Hematopoietic multipotent progenitor cell (in vitro differentiated cells): ENCODE data around the gene ANKRD53. TPM values are rescaled to one million over a fixed set of nuclear protein-coding genes. Genes with fewer than 3 reads are reported as not detected.

Experiments used
- DNase-seq, 3 donors: peaks; one replicate each; pipeline ENCODE4 v3.0.0-alpha.2; 2011 to 2015; ENCODE audit warnings: low read depth in 2 of 3, low spot score in 2 of 3
- total RNA-seq: library from RNA; depleted of rRNA; stranded (reverse); fragments of >200 nt; gene quantifications from one replicate; pipeline ENCODE4 v1.2.3, GENCODE V29; 2012

The ANKRD53 gene, protein sequence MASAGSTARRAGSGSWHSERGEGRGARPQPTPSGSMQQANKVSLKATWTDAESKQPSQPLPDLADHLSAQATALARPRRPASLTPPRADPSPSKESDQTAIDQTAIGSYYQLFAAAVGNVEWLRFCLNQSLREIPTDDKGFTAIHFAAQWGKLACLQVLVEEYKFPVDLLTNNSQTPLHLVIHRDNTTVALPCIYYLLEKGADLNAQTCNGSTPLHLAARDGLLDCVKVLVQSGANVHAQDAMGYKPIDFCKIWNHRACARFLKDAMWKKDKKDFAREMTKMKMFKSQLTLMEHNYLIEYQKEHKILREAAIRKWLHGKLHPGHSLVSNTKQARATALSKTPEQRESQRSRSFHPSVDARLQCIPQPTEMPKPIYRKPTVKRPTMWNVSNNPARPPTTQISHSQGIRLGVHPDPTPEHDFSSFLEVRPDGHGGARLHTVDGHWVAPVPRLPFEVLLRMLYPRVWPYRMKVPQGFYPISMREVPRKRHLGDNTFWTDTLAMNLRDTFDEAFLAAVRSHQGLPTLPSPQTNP
- 1.9 TPM for total RNA-seq

DNA sequence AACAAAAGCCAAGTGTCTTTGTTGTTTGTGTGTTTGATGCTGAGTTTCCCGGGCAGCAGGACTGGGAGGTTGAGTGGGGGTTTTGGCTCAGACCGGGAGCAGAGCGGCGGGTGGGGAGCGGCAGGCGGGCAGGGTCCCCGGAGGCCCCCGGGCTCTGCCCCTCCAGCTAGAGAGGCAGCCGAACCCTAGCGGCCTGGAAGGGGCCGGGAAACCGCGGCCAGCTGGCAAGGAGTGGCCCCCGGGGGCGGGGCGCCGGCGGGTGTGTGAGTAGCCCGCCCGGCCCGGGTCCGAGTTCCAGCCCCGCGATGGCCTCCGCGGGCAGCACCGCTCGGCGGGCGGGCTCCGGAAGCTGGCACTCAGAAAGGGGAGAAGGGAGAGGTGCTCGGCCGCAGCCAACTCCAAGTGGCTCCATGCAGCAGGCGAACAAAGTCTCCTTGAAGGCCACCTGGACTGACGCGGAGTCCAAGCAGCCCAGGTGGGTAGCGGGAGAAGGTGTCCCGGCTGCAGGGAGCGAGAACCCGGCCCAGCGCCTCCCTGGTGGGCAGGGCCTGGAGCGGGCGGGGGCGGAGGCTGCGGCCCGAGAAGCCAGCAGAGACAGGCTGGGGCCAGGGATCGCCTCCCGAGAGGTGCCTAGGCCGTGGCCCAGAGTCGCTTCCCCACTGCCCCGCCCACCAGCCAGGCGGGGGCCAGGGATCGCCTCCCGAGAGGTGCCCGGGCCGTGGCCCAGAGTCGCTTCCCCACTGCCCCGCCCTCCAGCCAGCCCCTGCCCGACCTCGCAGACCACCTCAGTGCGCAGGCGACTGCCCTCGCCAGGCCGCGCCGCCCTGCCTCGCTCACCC is at the start of gene ANKRD53:
ANKRD53 (plus strand) TSS at position 290 of the 839 bp plus-strand sequence; CDS start at position 306, 16 bp downstream.
- no peak for DNase-seq

DNA sequence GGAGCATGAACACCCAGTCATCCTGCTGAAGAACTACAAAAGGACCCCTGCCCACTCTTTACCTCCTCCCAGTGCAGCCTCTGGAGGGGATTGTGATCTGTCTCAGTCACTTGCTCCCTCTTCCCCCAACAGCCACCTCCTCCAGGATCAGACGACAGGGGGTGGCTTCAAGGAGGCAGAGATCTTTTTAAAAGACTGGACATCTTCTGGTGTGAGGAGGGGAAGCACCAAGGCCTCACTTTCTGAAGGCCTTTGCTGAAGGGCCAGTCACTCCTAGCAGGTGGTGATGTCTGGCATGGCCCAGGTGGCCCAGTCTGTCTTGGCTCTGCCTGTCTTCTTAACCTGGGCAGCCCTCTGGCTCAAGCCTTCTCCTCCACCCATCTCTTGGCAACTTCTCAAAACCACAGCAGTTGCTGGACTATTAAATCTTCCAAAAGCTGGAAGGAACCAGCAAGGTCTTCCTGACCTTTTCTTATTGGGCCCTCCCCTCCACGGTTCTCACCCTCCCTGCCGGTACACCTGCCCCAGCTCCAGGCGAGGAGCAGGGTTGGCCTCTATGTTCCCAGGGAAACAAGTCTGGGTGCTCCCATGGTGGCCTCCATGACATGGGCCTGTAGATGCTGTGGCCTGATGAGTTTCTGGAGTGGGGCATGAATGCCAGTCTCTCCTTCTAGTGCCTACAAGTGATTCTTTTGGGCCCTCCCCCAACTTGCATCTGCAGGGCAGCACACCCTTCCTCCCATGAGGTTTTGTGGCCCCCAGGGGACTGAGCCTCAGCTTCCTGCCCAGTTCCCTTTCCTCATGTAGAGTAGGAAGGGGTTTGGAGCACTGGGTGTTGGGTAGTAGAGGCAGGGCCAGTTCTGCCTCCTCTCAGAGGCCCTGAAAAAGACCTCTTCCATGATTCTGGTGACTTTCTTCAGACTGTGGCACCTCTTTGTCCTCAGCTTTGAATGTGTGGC is 47.8 kb upstream of the ANKRD53 start:
- no peak for DNase-seq

DNA sequence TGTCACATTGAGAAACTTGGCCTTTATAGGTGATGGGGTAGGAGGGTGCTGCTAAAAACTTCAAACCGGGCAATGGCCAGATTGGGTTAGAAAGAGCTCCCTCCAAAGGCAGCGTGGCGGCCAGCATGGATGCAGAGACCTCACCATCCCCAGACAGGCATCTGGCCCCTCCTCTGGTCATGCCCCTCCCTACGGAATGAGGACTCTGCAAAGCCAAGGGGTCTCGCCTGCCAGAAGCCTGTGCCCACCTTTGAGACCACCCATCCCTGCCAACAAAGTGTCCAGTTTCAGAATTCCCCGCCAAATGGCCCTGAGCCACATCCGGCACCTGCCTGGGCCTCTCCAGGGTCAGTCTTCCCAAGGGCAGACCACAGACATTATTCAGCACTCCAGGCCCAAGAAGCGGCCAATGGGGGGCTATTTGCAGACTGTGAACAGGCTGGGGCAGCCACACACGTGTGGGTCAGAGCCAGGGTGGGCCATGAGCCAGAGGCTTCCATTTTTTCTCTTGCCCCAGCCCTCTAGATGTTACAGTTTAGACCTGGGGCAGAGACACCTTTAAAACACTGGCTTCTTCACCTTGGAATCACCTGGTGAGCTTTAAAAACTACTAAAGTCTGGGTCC is 46.9 kb upstream of the ANKRD53 start:
- no peak for DNase-seq

DNA sequence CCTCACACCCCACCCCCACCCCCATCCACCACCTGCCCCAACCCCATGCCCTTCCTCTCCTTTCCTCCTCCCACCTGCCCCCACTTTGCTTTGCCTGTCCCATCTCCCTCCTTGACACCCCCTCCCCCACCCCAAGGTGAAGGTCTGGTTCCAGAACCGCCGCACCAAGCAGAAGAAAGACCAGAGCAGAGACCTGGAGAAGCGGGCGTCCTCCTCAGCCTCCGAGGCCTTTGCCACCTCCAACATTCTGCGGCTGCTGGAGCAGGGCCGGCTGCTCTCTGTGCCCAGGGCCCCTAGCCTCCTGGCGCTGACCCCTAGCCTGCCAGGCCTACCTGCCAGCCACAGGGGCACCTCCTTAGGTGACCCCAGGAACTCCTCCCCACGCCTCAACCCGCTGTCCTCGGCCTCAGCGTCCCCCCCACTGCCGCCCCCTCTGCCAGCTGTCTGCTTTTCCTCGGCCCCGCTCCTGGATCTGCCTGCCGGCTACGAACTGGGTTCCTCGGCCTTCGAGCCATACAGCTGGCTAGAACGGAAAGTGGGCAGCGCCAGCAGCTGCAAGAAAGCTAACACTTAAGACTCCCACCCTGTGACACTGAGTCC is 45.7 kb upstream of the ANKRD53 start:
- no peak for DNase-seq

DNA sequence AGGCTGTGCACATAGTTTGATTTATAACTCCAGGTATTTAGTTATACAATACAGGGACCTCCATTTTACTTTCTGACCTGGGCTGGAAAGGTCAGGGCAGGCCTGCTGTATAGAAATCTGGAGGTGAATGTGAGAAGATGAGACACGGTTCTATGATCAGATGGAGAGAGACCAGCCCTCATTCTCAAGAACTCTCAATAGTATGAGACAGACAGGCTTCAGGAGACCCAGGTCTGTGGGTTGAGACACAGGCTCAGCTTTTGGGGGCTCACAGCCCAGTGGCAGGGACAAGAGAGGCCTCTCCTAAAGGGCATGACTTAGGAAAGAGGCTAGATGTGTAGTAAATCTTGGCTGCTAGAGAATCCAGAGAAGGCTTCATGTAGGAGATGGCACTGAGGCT is 43.4 kb upstream of the ANKRD53 start:
- no peak for DNase-seq

DNA sequence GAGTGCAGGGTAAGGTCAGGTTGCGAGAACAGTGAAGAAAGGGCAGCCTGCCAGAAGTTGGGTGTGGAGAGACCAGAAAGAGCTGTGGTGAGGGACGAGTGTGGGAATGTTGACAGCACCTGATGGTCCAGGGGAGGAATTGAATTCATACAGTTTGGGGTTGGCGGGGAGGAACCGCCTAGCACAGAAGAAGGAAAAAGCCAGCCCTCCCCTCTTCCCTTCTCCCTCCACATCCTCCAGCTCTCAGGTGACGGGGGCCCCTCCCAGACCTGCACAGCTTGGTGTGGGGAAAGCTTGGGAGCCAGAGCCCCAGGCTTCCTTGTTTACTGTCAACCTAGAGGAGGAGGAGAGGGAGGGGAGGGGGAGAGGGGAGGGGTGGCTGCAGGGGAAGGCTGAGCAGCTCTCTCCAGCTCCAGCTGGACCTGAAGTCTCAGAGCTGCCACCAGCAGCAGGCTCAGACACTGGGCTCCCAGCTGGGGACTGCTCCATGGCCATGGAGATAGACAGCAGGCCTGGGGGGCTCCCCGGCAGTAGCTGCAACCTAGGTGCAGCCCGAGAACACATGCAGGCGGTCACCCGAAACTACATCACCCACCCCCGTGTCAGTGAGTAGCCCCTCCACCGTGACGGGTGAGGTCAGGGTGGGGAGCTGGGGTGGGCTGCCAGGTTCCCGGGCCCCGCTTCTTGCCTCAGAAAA is 42.8 kb upstream of the ANKRD53 start, which contains the start of gene ATP6V1B1:
ATP6V1B1 (plus strand) TSS at position 433 of the 697 bp plus-strand sequence; CDS start at position 488, 55 bp downstream.
- no peak for DNase-seq

DNA sequence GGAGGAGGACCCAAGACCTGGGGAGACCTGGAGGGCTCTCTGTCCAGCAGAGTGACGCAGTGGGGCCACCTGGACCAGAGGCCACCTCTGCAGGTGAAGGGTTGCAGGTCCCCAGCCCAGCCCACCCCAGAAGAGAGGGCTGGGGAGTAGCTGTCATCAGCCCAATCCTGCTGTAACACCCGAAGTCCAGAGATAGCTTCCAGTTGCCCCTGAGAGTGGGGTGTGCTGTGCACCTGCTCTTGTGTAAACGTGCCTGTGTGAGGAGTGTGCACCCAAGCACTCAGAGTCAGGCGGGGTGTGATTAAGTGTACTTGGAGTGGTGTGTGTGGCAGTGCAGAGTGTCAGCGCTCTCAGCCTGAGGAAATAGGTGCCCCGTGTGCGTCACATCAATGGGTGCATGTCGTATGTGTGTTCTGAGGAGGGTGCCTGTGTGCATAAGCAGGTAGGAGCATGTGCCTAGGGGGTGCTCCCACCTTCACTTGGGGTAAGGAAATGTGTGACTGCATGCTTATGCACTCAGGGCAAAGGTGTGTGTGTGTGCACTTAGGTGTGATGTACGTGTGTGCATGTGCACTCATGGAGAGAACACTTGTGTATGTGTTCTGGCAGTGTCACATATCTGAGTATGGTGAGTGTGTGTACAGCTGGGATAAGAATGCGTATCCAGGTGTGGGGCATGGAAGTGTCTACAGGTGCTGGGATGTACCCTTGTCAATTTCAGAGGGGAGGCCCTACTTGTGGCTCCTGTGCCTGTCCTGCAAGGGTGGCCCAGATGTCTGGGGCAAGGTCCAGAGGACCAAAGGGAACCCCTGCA is 42.1 kb upstream of the ANKRD53 start:
- no peak for DNase-seq

DNA sequence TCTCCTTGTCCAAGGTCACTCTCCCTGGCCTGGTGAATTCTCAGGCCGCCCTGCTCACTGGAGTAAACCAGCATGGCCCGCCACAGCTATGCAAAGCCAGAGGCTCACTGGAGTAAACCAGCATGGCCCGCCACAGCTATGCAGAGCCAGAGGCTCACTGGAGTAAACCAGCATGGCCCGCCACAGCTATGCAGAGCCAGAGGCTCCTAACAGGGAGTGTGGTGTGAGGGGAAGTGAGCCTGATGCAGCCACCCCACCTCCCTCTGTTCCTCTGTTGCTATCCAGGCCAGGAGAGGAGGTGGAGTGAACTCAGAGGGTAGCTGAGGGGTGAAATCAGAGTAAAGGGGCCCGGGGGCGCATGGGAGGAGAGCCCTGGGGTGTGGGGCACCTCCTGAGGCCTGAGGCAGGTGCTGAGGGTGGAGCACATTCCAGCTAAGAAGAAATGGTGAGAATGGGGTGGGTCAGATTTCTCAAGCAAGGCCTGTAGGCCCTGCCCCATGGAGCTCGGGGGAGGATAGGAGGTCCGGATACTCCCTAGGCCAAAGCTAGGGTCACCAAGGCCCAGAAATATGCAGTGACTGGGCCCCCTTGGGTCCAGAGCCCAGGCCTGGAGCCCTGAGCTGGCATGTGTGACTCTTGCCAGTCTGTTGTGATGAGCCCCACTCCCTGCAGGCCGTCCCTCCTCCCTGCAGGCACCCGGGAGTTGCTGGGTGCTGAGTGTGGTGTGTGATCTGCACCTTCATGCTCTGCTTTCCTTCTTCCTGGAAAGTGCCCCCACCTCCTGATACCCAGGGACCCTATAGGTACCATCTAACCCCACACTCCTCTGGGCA is 41.2 kb upstream of the ANKRD53 start:
- DNase-seq = no peak

DNA sequence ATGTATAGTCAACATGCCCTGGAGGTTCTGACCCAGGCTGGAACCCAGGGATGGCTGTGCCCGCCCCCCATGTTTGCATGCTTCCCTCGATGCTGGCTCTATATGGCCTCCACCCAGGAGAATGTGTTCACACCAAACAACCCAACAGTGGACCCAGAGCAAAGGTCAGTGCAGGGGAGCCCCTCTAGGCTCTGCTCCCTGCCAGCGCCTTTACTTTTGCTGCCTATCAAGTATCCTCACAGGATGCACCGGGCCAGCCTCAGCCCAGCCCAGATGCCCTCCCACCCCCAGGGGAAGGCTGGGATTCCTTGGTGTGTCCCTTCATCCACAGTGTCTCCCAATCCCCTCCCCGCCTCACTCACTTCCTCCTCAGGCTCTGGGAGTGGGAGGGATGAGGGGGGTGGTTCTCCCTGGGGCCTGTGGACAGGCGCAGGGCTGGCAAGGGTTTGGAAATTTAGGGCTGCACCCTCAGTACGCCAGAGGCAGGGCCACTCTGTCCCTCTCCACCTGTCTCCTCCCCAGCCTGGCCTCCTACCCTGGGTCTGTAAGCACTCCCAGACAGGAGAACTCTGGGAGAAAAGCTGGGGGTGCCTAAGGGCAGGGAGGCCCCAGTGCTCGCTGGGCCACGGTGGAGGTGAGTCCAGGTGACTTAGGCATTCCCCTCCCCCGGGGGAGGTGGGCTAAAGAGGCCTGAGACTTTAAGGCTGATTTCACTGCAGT is 40.4 kb upstream of the ANKRD53 start:
- DNase-seq = no peak

DNA sequence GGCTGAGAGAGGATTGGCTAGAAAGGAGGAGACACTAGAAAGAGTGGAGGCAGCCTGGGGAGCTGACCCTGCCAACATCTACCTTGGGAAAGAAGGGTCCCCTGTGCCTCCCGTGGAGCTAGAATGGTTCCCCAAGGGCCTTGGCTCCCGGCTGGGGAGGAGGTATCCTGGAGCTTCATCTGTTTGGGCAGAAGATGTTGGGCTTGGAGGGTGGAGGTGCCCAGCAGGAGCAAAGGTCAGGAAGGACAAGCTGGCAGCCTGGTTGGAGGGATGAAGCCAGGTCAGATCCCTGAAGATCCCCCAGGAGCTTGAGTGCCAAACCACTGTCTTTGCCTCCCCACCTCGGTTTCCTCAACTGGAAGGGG is 39.9 kb upstream of the ANKRD53 start:
- no peak for DNase-seq

DNA sequence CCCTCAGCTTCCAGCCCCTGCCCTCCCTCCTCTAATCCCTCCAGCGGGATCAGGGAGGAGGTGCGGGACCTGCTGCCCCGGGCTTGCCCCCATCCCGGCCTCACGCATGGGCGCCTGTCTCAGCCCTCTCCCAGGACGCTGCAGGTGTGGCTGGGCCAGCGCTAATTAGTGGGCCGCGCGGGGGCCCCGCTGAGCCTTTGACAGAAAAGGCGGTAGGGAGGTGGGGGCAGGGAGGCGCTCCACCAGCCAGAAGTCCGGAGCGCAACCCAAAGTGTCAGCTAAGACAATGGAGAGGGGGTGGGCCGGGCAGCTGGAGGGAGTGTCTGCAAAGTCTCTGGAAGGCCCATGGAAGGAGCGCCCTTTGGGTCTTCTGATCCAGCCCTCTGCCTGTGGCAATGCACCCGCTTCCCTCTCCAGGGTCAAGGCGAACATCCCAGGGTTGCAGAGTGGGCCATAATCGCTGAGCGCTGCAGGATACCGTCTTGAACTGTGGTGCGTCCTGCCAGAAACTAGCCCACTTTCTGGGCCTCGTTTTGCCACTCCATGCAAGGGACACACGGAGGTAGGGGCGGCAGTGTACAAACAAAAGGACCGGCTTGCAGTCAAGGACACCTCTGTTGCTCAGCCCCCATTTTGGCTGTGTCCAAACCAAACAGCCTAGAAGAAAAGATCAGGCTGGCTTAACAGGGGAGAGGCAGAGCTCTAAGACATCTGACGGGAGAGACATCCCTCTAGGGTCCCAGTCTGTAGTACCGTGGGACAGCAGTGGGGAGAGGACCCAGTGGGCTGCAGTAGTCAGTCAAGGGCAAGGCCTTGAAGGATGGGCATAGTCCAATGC is 39.2 kb upstream of the ANKRD53 start:
- no peak for DNase-seq

DNA sequence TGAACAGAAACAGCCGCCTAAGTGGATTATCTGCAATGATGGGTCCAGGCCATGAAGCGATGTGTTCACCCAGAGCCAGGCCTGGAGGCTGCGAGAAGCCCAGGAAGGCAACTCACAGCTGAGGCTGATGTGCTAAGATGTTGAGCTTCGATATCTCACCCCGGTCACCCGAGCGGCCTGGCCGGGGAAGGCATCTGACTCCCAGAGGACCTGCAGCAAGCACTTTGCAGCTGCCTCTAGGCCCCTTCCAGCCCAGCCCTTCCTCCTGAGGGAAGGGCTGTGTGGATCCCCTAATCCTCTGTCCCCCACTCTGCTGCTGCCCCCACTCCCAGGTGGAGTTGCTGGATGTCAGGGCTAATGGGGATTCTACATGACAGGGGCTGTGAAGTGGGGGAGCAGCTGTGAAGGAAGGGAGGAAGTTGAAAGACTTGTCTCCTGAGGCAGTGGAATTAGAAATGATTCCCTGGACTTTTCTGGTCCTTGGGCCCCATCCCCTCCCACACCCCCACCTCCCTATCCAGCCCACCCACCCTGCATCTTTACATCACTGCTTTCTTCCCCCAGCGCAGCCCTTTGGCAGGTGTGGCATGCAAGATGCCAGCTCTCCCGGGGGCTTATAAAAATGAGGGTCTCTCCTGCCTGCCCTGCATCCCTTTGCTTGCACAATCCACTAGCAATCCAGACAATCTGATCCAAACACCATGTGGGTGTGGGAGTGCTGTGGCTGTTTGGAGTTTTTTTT is 38.4 kb upstream of the ANKRD53 start:
- DNase-seq = no peak

DNA sequence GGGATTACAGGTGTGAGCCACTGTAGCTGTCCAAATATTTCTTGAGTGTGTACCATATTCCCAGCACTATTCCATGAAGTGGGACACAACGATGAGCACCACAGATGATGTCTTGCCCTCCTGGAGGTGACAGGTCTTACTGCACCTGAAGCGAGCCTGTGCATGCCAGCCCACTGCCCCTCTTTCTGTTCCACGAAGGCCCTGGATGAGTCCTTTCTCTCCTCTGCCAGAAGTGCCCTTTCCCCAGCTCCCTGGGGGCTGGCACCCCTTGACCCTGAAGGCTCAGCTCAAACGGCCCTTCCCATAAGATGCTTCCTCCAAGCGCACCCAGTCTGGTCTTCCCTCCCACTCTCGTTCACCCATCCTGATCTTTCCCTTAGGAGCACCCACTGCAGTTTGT is 37.2 kb upstream of the ANKRD53 start:
- no peak for DNase-seq

DNA sequence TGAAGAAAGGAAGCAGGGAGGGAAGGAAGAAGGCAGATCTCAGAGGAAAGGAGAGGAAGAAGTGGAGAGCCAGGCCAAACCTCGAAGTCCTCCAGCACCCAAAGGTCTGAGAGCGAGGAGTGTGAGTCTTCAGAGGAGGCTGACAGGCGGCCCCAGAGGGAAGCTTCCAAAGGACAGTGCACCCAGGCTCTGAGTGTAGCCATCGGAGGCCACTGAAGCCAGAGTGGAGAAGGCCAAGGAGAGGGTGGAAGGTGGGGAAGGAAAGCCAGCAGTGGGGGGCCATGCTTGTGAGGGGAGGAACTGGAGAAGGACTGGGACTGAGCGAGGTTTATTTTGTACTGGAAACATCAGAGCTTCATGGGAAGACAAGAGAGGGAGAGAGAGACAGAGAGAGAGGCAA is 36.7 kb upstream of the ANKRD53 start:
- DNase-seq = no peak
